ENCODE data around the gene PRLH.

Gene PRLH

DNA sequence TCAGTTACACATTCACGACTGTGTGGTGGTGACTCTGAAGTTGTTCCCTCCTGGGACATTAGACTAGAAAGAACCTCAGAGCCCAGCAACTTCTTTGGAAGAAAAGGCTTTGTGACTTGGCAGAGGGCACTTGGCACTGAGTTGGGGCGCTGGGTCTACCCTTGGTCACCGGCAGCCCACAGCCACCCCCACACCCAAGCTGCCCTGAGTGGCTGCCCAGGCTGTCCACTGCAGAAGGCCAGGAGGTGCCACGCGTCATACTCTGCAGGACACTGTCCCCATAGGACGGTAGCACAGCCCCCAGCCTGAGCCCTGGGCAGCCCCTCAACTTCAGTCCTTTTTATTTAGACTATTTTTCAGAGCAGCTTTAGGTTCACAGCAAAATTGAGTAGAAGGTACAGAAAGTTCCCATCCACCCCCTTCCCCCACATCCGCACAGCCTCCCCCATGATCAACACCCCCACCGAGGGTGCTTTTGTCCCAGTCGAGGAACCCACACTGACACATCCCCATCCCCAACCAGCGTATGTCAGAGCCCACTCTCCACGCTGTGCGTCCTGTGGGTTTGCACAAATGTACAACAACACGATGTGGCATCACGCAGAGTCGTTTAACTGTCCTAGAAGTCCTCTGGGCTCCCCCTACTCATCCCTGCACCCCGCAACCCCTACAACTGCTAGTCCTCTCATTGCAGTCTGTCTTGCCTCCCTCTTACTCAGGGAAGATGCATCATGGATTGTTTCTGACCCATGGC is 1.1 kb downstream of the PRLH start:
- no peak overlapping the region for H3K27ac ChIP-seq (ENCODE audit: low read depth, low read length)
- 89% methylated on average over 16 of the region's 16 CpGs for WGBS

GRCh38 chr2:237568121-237568660 is 1.8 kb downstream of the PRLH start:
- H3K9ac ChIP-seq (ENCODE audit: low read depth, low read length) = no peak overlapping the region
- no peak overlapping the region for H3K27ac ChIP-seq (ENCODE audit: low read depth, low read length)
- no peaks in the 10 kb centered on the region for H3K36me3 ChIP-seq (ENCODE audit: insufficient read depth, low read length)
- H3K9me3 ChIP-seq (ENCODE audit: insufficient read depth, low read depth, low read length) = no peaks in the 10 kb centered on the region
- 87% methylated on average over 9 of the region's 9 CpGs for WGBS
- H3K4me1 ChIP-seq (ENCODE audit: insufficient read depth, low read length) = 0 out of 2 replicates have a peak, but pooled peaks cover 5% of the 10 kb centered on the region
- no peaks in the 10 kb centered on the region for H3K27me3 ChIP-seq (ENCODE audit: insufficient read depth, low read length)
- H3K4me3 ChIP-seq (ENCODE audit: low read length) = no peak overlapping the region

More for the DNA sequence above, 1.1 kb downstream of the PRLH start:
- Histone ChIP-seq H3K4me1 (ENCODE audit: insufficient read depth, low read length) (0 out of 2 replicates have a peak, but pooled peaks cover 4% of the 10 kb centered on the region), H3K36me3 (ENCODE audit: insufficient read depth, low read length) (no peaks in the 10 kb centered on the region), H3K9ac (ENCODE audit: low read depth, low read length) (no peak overlapping the region), H3K4me3 (ENCODE audit: low read length) (no peak overlapping the region), H3K27me3 (ENCODE audit: insufficient read depth, low read length) (no peaks in the 10 kb centered on the region), H3K9me3 (ENCODE audit: insufficient read depth, low read depth, low read length) (no peaks in the 10 kb centered on the region)

- no peak overlapping the region for H3K9ac ChIP-seq (ENCODE audit: low read depth, low read length)
- no peaks in the 10 kb centered on the region for H3K36me3 ChIP-seq (ENCODE audit: insufficient read depth, low read length)
- no peak overlapping the region for H3K27ac ChIP-seq (ENCODE audit: low read depth, low read length)
- H3K4me1 ChIP-seq (ENCODE audit: insufficient read depth, low read length) = 0 out of 2 replicates have a peak, but pooled peaks cover 5% of the 10 kb centered on the region
- H3K27me3 ChIP-seq (ENCODE audit: insufficient read depth, low read length) = no peaks in the 10 kb centered on the region
- no peak overlapping the region for H3K4me3 ChIP-seq (ENCODE audit: low read length)
- no peaks in the 10 kb centered on the region for H3K9me3 ChIP-seq (ENCODE audit: insufficient read depth, low read depth, low read length)
- WGBS = 92% methylated on average over 4 of the region's 5 CpGs
Observed at GRCh38 chr2:237569041-237569440, 2.7 kb downstream of the PRLH start.

DNA sequence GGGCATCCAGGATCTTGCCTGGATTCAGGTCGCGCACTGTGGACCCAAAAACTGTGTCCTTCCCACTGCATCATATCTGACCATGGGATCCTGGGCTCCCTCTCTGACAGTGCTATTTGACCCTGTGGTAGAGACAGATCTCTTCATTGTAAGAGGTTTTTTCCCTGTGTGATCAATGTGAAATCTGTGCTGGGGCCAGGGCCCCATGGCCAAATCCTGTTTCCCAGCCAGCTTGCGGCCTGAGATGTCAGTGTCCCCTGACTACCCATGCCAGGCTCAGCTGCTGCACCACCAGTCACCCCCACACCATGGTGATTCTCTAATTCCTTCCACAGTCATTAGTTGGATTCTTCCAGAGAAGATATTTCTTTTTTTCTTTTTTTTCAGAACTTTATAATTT is 3.5 kb downstream of the PRLH start:
- Histone ChIP-seq H3K4me1 (ENCODE audit: insufficient read depth, low read length) (0 out of 2 replicates have a peak, but pooled peaks cover 5% of the 10 kb centered on the region), H3K27ac (ENCODE audit: low read depth, low read length) (no peak overlapping the region), H3K9ac (ENCODE audit: low read depth, low read length) (no peak overlapping the region), H3K36me3 (ENCODE audit: insufficient read depth, low read length) (no peaks in the 10 kb centered on the region), H3K9me3 (ENCODE audit: insufficient read depth, low read depth, low read length) (no peaks in the 10 kb centered on the region), H3K4me3 (ENCODE audit: low read length) (no peak overlapping the region), H3K27me3 (ENCODE audit: insufficient read depth, low read length) (no peaks in the 10 kb centered on the region)
- 96% methylated on average over 3 of the region's 3 CpGs for WGBS

- Histone ChIP-seq H3K27me3 (ENCODE audit: insufficient read depth, low read length) (no peaks in the 10 kb centered on the region), H3K9ac (ENCODE audit: low read depth, low read length) (no peak overlapping the region), H3K4me3 (ENCODE audit: low read length) (no peak overlapping the region), H3K27ac (ENCODE audit: low read depth, low read length) (no peak overlapping the region), H3K4me1 (ENCODE audit: insufficient read depth, low read length) (0 out of 2 replicates have a peak, but pooled peaks cover 5% of the 10 kb centered on the region), H3K36me3 (ENCODE audit: insufficient read depth, low read length) (no peaks in the 10 kb centered on the region), H3K9me3 (ENCODE audit: insufficient read depth, low read depth, low read length) (no peaks in the 10 kb centered on the region)
- WGBS = 91% methylated on average over 9 of the region's 9 CpGs
Observed at GRCh38 chr2:237570776-237571335, 4.5 kb downstream of the PRLH start.

DNA sequence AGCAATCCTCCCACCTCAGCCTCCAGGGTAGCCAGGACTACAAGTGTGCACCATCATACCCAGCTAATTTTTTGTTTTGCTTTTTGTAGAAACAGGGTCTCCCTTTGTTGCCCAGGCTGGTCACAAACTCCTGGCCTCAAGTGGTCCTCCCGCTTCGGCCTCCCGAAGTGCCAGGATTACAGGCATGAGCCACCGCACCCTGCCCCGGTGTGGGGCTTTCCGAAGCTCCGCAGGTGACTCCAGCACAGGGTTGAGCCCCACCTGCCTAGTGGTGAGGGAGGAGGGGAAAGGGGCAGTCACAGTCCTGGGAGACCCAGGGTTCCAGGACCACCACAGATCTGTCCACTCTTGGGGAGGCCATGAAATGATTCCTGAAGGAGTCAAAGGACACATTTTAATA is 5.2 kb downstream of the PRLH start:
- Histone ChIP-seq H3K36me3 (ENCODE audit: insufficient read depth, low read length) (no peaks in the 10 kb centered on the region), H3K27ac (ENCODE audit: low read depth, low read length) (no peak overlapping the region), H3K27me3 (ENCODE audit: insufficient read depth, low read length) (no peaks in the 10 kb centered on the region), H3K4me1 (ENCODE audit: insufficient read depth, low read length) (0 out of 2 replicates have a peak, but pooled peaks cover 5% of the 10 kb centered on the region), H3K4me3 (ENCODE audit: low read length) (no peak overlapping the region), H3K9me3 (ENCODE audit: insufficient read depth, low read depth, low read length) (no peaks in the 10 kb centered on the region), H3K9ac (ENCODE audit: low read depth, low read length) (no peak overlapping the region)
- WGBS = 83% methylated on average over 7 of the region's 7 CpGs

DNA sequence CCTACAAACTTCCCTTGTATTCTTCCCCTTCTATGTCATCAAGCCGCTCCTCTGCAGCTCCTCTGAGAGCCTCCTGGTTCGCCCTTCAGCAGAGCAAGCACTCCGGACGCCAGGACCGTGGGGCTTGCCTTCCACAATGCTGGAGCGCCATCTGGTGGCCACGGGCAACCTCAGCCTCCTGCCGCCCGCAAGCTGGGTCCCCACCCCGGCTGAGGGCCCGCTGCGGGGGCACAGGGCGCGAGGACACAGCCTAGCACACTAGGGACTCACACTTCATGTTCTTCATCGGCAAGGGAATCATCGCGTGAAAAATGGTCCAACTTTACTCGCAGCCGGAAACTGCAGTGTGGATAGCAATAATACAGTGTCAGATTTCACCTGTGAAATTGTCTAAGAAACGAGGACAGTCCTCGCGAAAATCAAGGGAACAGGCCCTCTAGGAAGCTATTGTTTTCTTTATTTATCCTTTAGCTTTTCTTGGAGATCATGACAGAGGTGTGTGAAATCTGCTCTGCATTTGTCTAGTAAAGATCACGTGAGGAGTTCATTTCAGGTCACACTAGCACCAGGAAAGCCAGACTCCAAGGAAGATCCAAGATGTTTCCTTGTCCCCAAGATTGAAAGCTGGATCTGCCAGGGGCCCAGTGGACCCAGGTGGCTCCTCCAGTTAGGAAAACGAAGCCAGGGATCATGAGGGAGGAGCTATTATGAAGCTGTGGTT is 5.8 kb downstream of the PRLH start:
- Histone ChIP-seq H3K27ac (ENCODE audit: low read depth, low read length) (no peak overlapping the region), H3K27me3 (ENCODE audit: insufficient read depth, low read length) (no peaks in the 10 kb centered on the region), H3K4me1 (ENCODE audit: insufficient read depth, low read length) (0 out of 2 replicates have a peak, but pooled peaks cover 5% of the 10 kb centered on the region), H3K9me3 (ENCODE audit: insufficient read depth, low read depth, low read length) (no peaks in the 10 kb centered on the region), H3K4me3 (ENCODE audit: low read length) (no peak overlapping the region), H3K36me3 (ENCODE audit: insufficient read depth, low read length) (no peaks in the 10 kb centered on the region; the same call in 1 of the 2 replicates), H3K9ac (ENCODE audit: low read depth, low read length) (no peak overlapping the region)
- WGBS = 27% methylated on average over 24 of the region's 24 CpGs

- WGBS = 94% methylated on average over 4 of the region's 4 CpGs
- Histone ChIP-seq H3K27me3 (ENCODE audit: insufficient read depth, low read length) (no peaks in the 10 kb centered on the region), H3K4me1 (ENCODE audit: insufficient read depth, low read length) (0 out of 2 replicates have a peak, but pooled peaks cover 5% of the 10 kb centered on the region), H3K4me3 (ENCODE audit: low read length) (no peak overlapping the region), H3K36me3 (ENCODE audit: insufficient read depth, low read length) (no peaks in the 10 kb centered on the region; the same call in 1 of the 2 replicates), H3K9me3 (ENCODE audit: insufficient read depth, low read depth, low read length) (no peaks in the 10 kb centered on the region), H3K9ac (ENCODE audit: low read depth, low read length) (no peak overlapping the region), H3K27ac (ENCODE audit: low read depth, low read length) (no peak overlapping the region)
Observed at GRCh38 chr2:237572742-237573101, 6.3 kb downstream of the PRLH start.

- Histone ChIP-seq H3K36me3 (ENCODE audit: insufficient read depth, low read length) (no peaks in the 10 kb centered on the region; the same call in 1 of the 2 replicates), H3K4me1 (ENCODE audit: insufficient read depth, low read length) (0 out of 2 replicates have a peak, but pooled peaks cover 5% of the 10 kb centered on the region), H3K9ac (ENCODE audit: low read depth, low read length) (no peak overlapping the region), H3K4me3 (ENCODE audit: low read length) (no peak overlapping the region), H3K27ac (ENCODE audit: low read depth, low read length) (no peak overlapping the region), H3K9me3 (ENCODE audit: insufficient read depth, low read depth, low read length) (no peaks in the 10 kb centered on the region), H3K27me3 (ENCODE audit: insufficient read depth, low read length) (no peaks in the 10 kb centered on the region)
- WGBS = 92% methylated on average over 8 of the region's 8 CpGs
Observed at GRCh38 chr2:237573721-237574415, 7.5 kb downstream of the PRLH start.

DNA sequence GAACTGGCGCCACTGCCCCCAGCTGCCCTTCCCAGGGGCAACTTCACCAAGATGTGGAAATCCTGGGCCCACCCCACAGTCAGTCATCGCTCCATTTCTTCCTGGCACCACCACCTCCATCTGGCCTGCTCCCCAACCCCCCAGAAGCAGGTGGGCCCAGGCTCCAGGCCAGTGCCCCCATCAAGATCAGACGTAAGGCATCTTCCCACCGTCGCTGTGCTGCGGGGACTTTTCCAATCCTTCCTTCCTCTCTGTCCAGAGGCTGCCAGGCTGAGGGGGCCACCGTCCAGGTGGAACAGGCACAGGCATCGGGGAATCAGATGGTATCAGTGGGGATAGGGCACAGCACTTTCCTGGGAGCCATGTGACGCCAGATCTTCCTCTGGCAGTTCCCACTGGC is 8.1 kb downstream of the PRLH start:
- Histone ChIP-seq H3K27me3 (ENCODE audit: insufficient read depth, low read length) (no peaks in the 10 kb centered on the region), H3K4me3 (ENCODE audit: low read length) (no peak overlapping the region), H3K27ac (ENCODE audit: low read depth, low read length) (no peak overlapping the region), H3K9ac (ENCODE audit: low read depth, low read length) (no peak overlapping the region), H3K36me3 (ENCODE audit: insufficient read depth, low read length) (no peaks in the 10 kb centered on the region; the same call in 1 of the 2 replicates), H3K4me1 (ENCODE audit: insufficient read depth, low read length) (0 out of 2 replicates have a peak, but pooled peaks cover 5% of the 10 kb centered on the region), H3K9me3 (ENCODE audit: insufficient read depth, low read depth, low read length) (no peaks in the 10 kb centered on the region)
- 95% methylated on average over 9 of the region's 9 CpGs for WGBS

Data from HUES64 (cell line).